BE2C (cell line): Measurements from ENCODE around the gene SSX2IP.
"Not testable (repeated sequence)": the region's sequence is repeated elsewhere in the genome, so short reads cannot be mapped to it uniquely, and the experiment has no call there.

Experiments
- DNase-seq: peaks from one replicate; pipeline ENCODE4 v3.0.0-alpha.2; 2020
- H3K27me3 ChIP-seq: fragments of 250-450 bp; sonication (Bioruptor Pico); 2 replicates; pipeline ENCODE4 v1.5.1; 2020; ENCODE audit warnings: mild to moderate bottlenecking
- H3K36me3 ChIP-seq: fragments of 250-450 bp; sonication (Bioruptor Pico); 2 replicates; pipeline ENCODE4 v1.5.1; 2020; ENCODE audit warnings: mild to moderate bottlenecking
- H3K4me1 ChIP-seq: fragments of 250-450 bp; sonication (Bioruptor Pico); 2 replicates; pipeline ENCODE4 v1.5.1; 2020
- H3K4me3 ChIP-seq: 2 replicates; pipeline ENCODE4 v1.5.1; 2011; ENCODE audit warnings: low read depth, low read length
- H3K9me3 ChIP-seq: fragments of 250-450 bp; sonication (Bioruptor Pico); 2 replicates; pipeline ENCODE4 v1.5.1; 2020
- CTCF ChIP-seq: IDR thresholded peaks from 2 replicates; pipeline ENCODE4 v1.5.1; 2012; ENCODE audit warnings: mild to moderate bottlenecking, low read depth, low read length

Gene SSX2IP

GRCh38 chr1:84653130-84653677 lies 37.1 kb downstream of the SSX2IP start:
- Histone ChIP-seq H3K27me3 (no peaks in the 10 kb centered on the region), H3K36me3 (no peaks in the 10 kb centered on the region)

GRCh38 chr1:84644472-84644871 lies 45.8 kb downstream of the SSX2IP start:
- DNase-seq = no peak
- H3K9me3 ChIP-seq = no peaks in the 10 kb centered on the region
- peak; percentile 6; the same call in 1 of the 2 replicates for TF ChIP-seq CTCF
- H3K27me3 ChIP-seq = no peaks in the 10 kb centered on the region
- H3K36me3 ChIP-seq = no peaks in the 10 kb centered on the region
- H3K4me1 ChIP-seq = no peaks in the 10 kb centered on the region
- no peak overlapping the region for H3K4me3 ChIP-seq

More at GRCh38 chr1:84653130-84653677, 37.1 kb downstream of the SSX2IP start:
- no peak overlapping the region for H3K4me3 ChIP-seq
- no peaks in the 10 kb centered on the region for H3K4me1 ChIP-seq
- TF ChIP-seq CTCF = no peak
- no peaks in the 10 kb centered on the region for H3K9me3 ChIP-seq
- DNase-seq = no peak

GRCh38 chr1:84643183-84643582 lies 47.1 kb downstream of the SSX2IP start:
- Histone ChIP-seq H3K36me3 (no peaks in the 10 kb centered on the region), H3K4me3 (no peak overlapping the region), H3K9me3 (no peaks in the 10 kb centered on the region), H3K27me3 (no peaks in the 10 kb centered on the region), H3K4me1 (no peaks in the 10 kb centered on the region)
- no peak for TF ChIP-seq CTCF
- no peak for DNase-seq

- Histone ChIP-seq H3K36me3 (no peaks in the 10 kb centered on the region), H3K9me3 (no peaks in the 10 kb centered on the region), H3K4me3 (no peak overlapping the region), H3K4me1 (no peaks in the 10 kb centered on the region), H3K27me3 (no peaks in the 10 kb centered on the region)
- no peak for DNase-seq
- no peak for TF ChIP-seq CTCF
These were observed 47.5 kb downstream of the SSX2IP start for GRCh38 chr1:84642774-84643173.

GRCh38 chr1:84639731-84640130 lies 50.5 kb downstream of the SSX2IP start:
- not testable (repeated sequence) for DNase-seq, H3K36me3 ChIP-seq, H3K27me3 ChIP-seq, H3K9me3 ChIP-seq, H3K4me3 ChIP-seq, H3K4me1 ChIP-seq

- Histone ChIP-seq H3K27me3 (no peaks in the 10 kb centered on the region), H3K4me1 (no peaks in the 10 kb centered on the region), H3K4me3 (no peak overlapping the region), H3K9me3 (no peaks in the 10 kb centered on the region), H3K36me3 (no peaks in the 10 kb centered on the region)
- DNase-seq = no peak
- TF ChIP-seq CTCF = no peak
These were observed 54.8 kb downstream of the SSX2IP start for GRCh38 chr1:84635429-84635828.
